GM23338 (cell line): ENCODE data around the gene OR52J3. TPM values are rescaled to one million over a fixed set of nuclear protein-coding genes. Genes with fewer than 3 reads are reported as not detected.

Experiments
- ATAC-seq: fragments of 200-7000 bp; cut with Tn5 transposase; 3 replicates; pipeline ENCODE4 v1.9.1; 2020
- DNase-seq: peaks from one replicate; pipeline ENCODE4 v3.0.0-alpha.2; 2015; ENCODE audit warnings: low spot score
- H2AFZ ChIP-seq: fragments of 200-600 bp; sonication (generic); 2 replicates; pipeline ENCODE4 v1.8.0; 2016; ENCODE audit warnings: antibody characterized with exemption, mild to moderate bottlenecking, moderate library complexity
- H3F3A ChIP-seq: fragments of 200-600 bp; sonication (generic); replicated peaks from 2 replicates; pipeline ENCODE4 v1.8.0; 2017; ENCODE audit warnings: antibody characterized with exemption, mixed run types, low read depth
- H3K27ac ChIP-seq: fragments of 200-600 bp; sonication (generic); 2 replicates; pipeline ENCODE4 v1.6.1; 2016; ENCODE audit warnings: low read depth
- H3K27me3 ChIP-seq: fragments of 200-600 bp; sonication (generic); 2 replicates; pipeline ENCODE4 v1.8.0; 2016; ENCODE audit warnings: mild to moderate bottlenecking, mixed run types, moderate library complexity; ENCODE audit not compliant: insufficient read depth
- H3K36me3 ChIP-seq: fragments of 200-600 bp; sonication (generic); 2 replicates; pipeline ENCODE4 v1.8.0; 2016; ENCODE audit warnings: mild to moderate bottlenecking; ENCODE audit not compliant: insufficient read depth
- H3K4me1 ChIP-seq: fragments of 200-600 bp; sonication (generic); 2 replicates; pipeline ENCODE4 v1.8.0; 2016; ENCODE audit warnings: mild to moderate bottlenecking, moderate library complexity; ENCODE audit not compliant: insufficient read depth
- H3K4me2 ChIP-seq: fragments of 200-600 bp; sonication (generic); 2 replicates; pipeline ENCODE4 v1.7.1; 2017; ENCODE audit warnings: mixed run types
- H3K4me3 ChIP-seq: fragments of 200-600 bp; sonication (generic); 2 replicates; pipeline ENCODE4 v1.6.1; 2016; ENCODE audit warnings: mixed run types
- H3K79me2 ChIP-seq: fragments of 200-600 bp; sonication (generic); replicated peaks from 2 replicates; pipeline ENCODE4 v1.8.0; 2017; ENCODE audit warnings: mild to moderate bottlenecking; ENCODE audit not compliant: insufficient read depth
- H3K9me2 ChIP-seq: fragments of 200-600 bp; sonication (generic); 2 replicates; pipeline ENCODE4 v1.8.0; 2017; ENCODE audit not compliant: insufficient read depth
- H4K20me1 ChIP-seq: fragments of 200-600 bp; sonication (generic); replicated peaks from 2 replicates; pipeline ENCODE4 v1.8.0; 2017; ENCODE audit warnings: mild to moderate bottlenecking; ENCODE audit not compliant: insufficient read depth
- H3K27ac Mint-ChIP-seq: 2 replicates; pipeline ENCODE4 v1.8.0; 2020; ENCODE audit warnings: inconsistent platforms, mild to moderate bottlenecking, moderate library complexity, mixed read lengths
- H3K27me3 Mint-ChIP-seq: 3 replicates; pipeline ENCODE4 v1.8.0; 2022; ENCODE audit warnings: low read depth, mild to moderate bottlenecking, moderate library complexity, mixed read lengths, inconsistent platforms; ENCODE audit not compliant: insufficient read depth, poor library complexity
- H3K36me3 Mint-ChIP-seq: 3 replicates; pipeline ENCODE4 v1.8.0; 2021; ENCODE audit warnings: low read depth, mild to moderate bottlenecking, inconsistent platforms, moderate library complexity, mixed read lengths
- H3K4me1 Mint-ChIP-seq: 3 replicates; pipeline ENCODE4 v1.8.0; 2020; ENCODE audit warnings: mild to moderate bottlenecking, inconsistent platforms, mixed read lengths
- H3K4me3 Mint-ChIP-seq: 3 replicates; pipeline ENCODE4 v1.8.0; 2021; ENCODE audit warnings: moderate library complexity, mild to moderate bottlenecking, inconsistent platforms, mixed read lengths
- H3K9me3 Mint-ChIP-seq: 3 replicates; pipeline ENCODE4 v1.8.0; 2020; ENCODE audit warnings: moderate library complexity, mild to moderate bottlenecking, inconsistent platforms, mixed read lengths
- CREB1 ChIP-seq: fragments of 250-450 bp; sonication (Bioruptor Pico); IDR thresholded peaks from 2 replicates; pipeline ENCODE4 v1.5.0; 2020; ENCODE audit warnings: low read depth, mild to moderate bottlenecking, moderate library complexity
- EZH2 ChIP-seq: fragments of 200-600 bp; sonication (generic); IDR thresholded peaks from one replicate; pipeline ENCODE4 v1.8.0; 2017; ENCODE audit warnings: antibody characterized with exemption, mild to moderate bottlenecking, low read depth; ENCODE audit not compliant: unreplicated experiment
- EZH2phosphoT487 ChIP-seq: fragments of 200-600 bp; sonication (generic); IDR thresholded peaks from one replicate; pipeline ENCODE4 v1.8.1; 2018; ENCODE audit warnings: antibody characterized with exemption; ENCODE audit not compliant: unreplicated experiment
- JUNB ChIP-seq: IDR thresholded peaks from one replicate; pipeline ENCODE4 v1.6.1; 2016; ENCODE audit warnings: antibody characterized with exemption; ENCODE audit not compliant: unreplicated experiment
- NANOG ChIP-seq: IDR thresholded peaks from 2 replicates; pipeline ENCODE4 v1.6.1; 2016; ENCODE audit warnings: antibody characterized with exemption, borderline replicate concordance
- POLR2AphosphoS5 ChIP-seq: IDR thresholded peaks from 2 replicates; pipeline ENCODE4 v1.6.1; 2016; ENCODE audit warnings: antibody characterized with exemption, low read depth
- STAT1 ChIP-seq: IDR thresholded peaks from one replicate; pipeline ENCODE4 v1.6.1; 2016; ENCODE audit warnings: antibody characterized with exemption; ENCODE audit not compliant: unreplicated experiment
- ZNF114 ChIP-seq: fragments of 250-450 bp; sonication (Bioruptor Pico); IDR thresholded peaks from 2 replicates; pipeline ENCODE4 v1.5.0; 2020; ENCODE audit warnings: mild to moderate bottlenecking, moderate library complexity
- ZNF331 ChIP-seq: fragments of 250-450 bp; sonication (Bioruptor Pico); IDR thresholded peaks from 2 replicates; pipeline ENCODE4 v1.5.0; 2020; ENCODE audit warnings: low read depth, mild to moderate bottlenecking, moderate library complexity
- polyA plus RNA-seq: library from polyadenylated mRNA; unstranded; fragments of >200 nt; fragmentation: Nextera tagmentation; extraction: Ambion mirVana; gene quantifications from 2 replicates; pipeline ENCODE4 v1.2.1, GENCODE V29; 2016
- total RNA-seq: library from RNA; depleted of rRNA; stranded (reverse); fragments of >200 nt; shearing (Covaris generic); gene quantifications from 2 replicates; pipeline ENCODE4 v1.2.3, GENCODE V29; 2014
- TF ChIP-seq, protein P1 (sequence below), 2 experiments: fragments of 200-600 bp in 1 of 2; sonication (generic) in 1 of 2; conservative IDR thresholded peaks; 2 replicates each; pipeline versions ENCODE4 v1.5.1 to v1.6.1; 2016 to 2017; ENCODE audit warnings: antibody characterized with exemption in 2 of 2, low read depth in 2 of 2, mild to moderate bottlenecking in 2 of 2, moderate library complexity in 1 of 2
- TF ChIP-seq, protein P2 (sequence below): fragments of 250-450 bp; sonication (Bioruptor Pico); IDR thresholded peaks from 2 replicates; pipeline ENCODE4 v1.5.0; 2020; ENCODE audit warnings: mild to moderate bottlenecking, moderate library complexity
- TF ChIP-seq, protein P3 (sequence below): IDR thresholded peaks from 2 replicates; pipeline ENCODE4 v1.6.1; 2016; ENCODE audit warnings: antibody characterized with exemption

Gene OR52J3
- total and polyA plus RNA-seq, 2 experiments from 2014 or later: not detected

DNA sequence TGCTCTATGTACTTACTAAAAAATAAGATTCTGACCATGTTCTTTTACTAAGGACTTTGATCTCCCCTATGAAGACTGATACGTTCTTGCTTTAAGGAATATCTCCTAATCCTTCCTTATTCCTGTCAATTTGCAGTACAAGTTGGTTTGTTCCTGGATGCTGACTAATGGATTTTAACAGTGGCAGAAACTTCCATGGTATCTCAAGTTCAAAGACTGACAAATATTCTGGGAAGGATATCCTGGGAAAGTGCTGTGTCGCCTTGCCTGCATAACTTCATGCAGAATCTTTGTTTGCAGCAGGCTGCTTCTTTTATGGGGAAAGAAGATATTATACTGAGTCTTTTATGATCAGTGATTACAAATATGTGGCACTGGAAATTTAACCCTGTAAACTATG is 8.4 kb upstream of the OR52J3 start:
- H3K9me3 Mint-ChIP-seq: no peaks in the 10 kb centered on the region

DNA sequence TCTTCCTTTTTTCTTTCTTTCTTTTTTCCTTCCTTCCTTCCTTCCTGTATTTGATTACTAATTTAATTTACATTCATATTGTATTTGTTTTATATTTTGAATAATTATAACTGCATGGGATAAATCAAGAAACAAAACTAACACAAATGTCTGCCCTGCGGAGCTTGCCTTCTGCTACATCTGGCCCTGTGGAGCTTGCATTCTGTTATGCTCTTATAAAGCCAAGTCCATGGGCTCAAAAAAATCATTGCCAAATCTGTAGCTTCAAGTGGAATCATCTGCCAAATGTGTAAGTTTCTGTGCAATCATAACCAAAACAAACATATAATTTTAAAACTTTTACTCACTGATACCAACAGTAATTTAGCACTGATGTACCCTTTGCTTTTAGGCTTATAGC is 8.0 kb upstream of the OR52J3 start:
- no peaks in the 10 kb centered on the region for H3F3A ChIP-seq
- Mint-ChIP-seq H3K4me1 (no peaks in the 10 kb centered on the region), H3K9me3 (no peaks in the 10 kb centered on the region), H3K27me3 (no peaks in the 10 kb centered on the region), H3K4me3 (no peak overlapping the region), H3K27ac (no peak overlapping the region), H3K36me3 (no peaks in the 10 kb centered on the region)
- no peak for ATAC-seq
- no peak for DNase-seq
- H3K9me2 ChIP-seq: no peaks in the 10 kb centered on the region; the same call in 1 of the 2 replicates
- H3K4me2 ChIP-seq: no peak overlapping the region
- no peak overlapping the region for H3K27ac ChIP-seq
- H4K20me1 ChIP-seq: no peaks in the 10 kb centered on the region
- H3K36me3 ChIP-seq: no peaks in the 10 kb centered on the region
- H3K4me1 ChIP-seq: no peaks in the 10 kb centered on the region
- H3K4me3 ChIP-seq: no peak overlapping the region
- peak overlapping the region; percentile 49; the same call in 1 of the 2 replicates for H2AFZ ChIP-seq
- H3K79me2 ChIP-seq: no peaks in the 10 kb centered on the region
- no peaks in the 10 kb centered on the region for H3K27me3 ChIP-seq
- TF ChIP-seq NANOG (no peak), EZH2 (no peak), ZNF331 (CRISPR knock-in tag) (no peak), CREB1 (no peak), POLR2AphosphoS5 (no peak), ZNF114 (CRISPR knock-in tag) (no peak), STAT1 (no peak), JUNB (no peak), EZH2phosphoT487 (no peak)
- TF ChIP-seq, protein P1, sequence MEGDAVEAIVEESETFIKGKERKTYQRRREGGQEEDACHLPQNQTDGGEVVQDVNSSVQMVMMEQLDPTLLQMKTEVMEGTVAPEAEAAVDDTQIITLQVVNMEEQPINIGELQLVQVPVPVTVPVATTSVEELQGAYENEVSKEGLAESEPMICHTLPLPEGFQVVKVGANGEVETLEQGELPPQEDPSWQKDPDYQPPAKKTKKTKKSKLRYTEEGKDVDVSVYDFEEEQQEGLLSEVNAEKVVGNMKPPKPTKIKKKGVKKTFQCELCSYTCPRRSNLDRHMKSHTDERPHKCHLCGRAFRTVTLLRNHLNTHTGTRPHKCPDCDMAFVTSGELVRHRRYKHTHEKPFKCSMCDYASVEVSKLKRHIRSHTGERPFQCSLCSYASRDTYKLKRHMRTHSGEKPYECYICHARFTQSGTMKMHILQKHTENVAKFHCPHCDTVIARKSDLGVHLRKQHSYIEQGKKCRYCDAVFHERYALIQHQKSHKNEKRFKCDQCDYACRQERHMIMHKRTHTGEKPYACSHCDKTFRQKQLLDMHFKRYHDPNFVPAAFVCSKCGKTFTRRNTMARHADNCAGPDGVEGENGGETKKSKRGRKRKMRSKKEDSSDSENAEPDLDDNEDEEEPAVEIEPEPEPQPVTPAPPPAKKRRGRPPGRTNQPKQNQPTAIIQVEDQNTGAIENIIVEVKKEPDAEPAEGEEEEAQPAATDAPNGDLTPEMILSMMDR (conservative IDR thresholded peaks at IDR 0.05; ENCODE audit: low read depth in 2 of 2): no peak
- TF ChIP-seq, protein P2, sequence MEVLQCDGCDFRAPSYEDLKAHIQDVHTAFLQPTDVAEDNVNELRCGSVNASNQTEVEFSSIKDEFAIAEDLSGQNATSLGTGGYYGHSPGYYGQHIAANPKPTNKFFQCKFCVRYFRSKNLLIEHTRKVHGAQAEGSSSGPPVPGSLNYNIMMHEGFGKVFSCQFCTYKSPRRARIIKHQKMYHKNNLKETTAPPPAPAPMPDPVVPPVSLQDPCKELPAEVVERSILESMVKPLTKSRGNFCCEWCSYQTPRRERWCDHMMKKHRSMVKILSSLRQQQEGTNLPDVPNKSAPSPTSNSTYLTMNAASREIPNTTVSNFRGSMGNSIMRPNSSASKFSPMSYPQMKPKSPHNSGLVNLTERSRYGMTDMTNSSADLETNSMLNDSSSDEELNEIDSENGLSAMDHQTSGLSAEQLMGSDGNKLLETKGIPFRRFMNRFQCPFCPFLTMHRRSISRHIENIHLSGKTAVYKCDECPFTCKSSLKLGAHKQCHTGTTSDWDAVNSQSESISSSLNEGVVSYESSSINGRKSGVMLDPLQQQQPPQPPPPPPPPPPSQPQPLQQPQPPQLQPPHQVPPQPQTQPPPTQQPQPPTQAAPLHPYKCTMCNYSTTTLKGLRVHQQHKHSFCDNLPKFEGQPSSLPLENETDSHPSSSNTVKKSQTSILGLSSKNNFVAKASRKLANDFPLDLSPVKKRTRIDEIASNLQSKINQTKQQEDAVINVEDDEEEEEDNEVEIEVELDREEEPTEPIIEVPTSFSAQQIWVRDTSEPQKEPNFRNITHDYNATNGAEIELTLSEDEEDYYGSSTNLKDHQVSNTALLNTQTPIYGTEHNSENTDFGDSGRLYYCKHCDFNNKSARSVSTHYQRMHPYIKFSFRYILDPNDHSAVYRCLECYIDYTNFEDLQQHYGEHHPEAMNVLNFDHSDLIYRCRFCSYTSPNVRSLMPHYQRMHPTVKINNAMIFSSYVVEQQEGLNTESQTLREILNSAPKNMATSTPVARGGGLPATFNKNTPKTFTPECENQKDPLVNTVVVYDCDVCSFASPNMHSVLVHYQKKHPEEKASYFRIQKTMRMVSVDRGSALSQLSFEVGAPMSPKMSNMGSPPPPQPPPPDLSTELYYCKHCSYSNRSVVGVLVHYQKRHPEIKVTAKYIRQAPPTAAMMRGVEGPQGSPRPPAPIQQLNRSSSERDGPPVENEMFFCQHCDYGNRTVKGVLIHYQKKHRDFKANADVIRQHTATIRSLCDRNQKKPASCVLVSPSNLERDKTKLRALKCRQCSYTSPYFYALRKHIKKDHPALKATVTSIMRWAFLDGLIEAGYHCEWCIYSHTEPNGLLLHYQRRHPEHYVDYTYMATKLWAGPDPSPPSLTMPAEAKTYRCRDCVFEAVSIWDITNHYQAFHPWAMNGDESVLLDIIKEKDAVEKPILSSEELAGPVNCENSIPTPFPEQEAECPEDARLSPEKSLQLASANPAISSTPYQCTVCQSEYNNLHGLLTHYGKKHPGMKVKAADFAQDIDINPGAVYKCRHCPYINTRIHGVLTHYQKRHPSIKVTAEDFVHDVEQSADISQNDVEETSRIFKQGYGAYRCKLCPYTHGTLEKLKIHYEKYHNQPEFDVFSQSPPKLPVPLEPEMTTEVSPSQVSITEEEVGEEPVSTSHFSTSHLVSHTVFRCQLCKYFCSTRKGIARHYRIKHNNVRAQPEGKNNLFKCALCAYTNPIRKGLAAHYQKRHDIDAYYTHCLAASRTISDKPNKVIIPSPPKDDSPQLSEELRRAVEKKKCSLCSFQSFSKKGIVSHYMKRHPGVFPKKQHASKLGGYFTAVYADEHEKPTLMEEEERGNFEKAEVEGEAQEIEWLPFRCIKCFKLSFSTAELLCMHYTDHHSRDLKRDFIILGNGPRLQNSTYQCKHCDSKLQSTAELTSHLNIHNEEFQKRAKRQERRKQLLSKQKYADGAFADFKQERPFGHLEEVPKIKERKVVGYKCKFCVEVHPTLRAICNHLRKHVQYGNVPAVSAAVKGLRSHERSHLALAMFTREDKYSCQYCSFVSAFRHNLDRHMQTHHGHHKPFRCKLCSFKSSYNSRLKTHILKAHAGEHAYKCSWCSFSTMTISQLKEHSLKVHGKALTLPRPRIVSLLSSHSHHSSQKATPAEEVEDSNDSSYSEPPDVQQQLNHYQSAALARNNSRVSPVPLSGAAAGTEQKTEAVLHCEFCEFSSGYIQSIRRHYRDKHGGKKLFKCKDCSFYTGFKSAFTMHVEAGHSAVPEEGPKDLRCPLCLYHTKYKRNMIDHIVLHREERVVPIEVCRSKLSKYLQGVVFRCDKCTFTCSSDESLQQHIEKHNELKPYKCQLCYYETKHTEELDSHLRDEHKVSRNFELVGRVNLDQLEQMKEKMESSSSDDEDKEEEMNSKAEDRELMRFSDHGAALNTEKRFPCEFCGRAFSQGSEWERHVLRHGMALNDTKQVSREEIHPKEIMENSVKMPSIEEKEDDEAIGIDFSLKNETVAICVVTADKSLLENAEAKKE (CRISPR knock-in tag): no peak
- TF ChIP-seq, protein P3, sequence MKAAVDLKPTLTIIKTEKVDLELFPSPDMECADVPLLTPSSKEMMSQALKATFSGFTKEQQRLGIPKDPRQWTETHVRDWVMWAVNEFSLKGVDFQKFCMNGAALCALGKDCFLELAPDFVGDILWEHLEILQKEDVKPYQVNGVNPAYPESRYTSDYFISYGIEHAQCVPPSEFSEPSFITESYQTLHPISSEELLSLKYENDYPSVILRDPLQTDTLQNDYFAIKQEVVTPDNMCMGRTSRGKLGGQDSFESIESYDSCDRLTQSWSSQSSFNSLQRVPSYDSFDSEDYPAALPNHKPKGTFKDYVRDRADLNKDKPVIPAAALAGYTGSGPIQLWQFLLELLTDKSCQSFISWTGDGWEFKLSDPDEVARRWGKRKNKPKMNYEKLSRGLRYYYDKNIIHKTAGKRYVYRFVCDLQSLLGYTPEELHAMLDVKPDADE: no peak

More for the DNA sequence above, 8.4 kb upstream of the OR52J3 start:
- TF ChIP-seq EZH2phosphoT487: no peak
- Histone ChIP-seq H3K4me3 (no peak overlapping the region), H3K4me2 (no peak overlapping the region), H3F3A (no peaks in the 10 kb centered on the region), H3K79me2 (no peaks in the 10 kb centered on the region), H3K36me3 (no peaks in the 10 kb centered on the region), H3K9me2 (no peaks in the 10 kb centered on the region; the same call in 1 of the 2 replicates), H3K4me1 (no peaks in the 10 kb centered on the region), H4K20me1 (no peaks in the 10 kb centered on the region), H3K27ac (no peak overlapping the region), H2AFZ (peak overlapping the region; percentile 49; the same call in 1 of the 2 replicates), H3K27me3 (no peaks in the 10 kb centered on the region)
- DNase-seq (no peak), ATAC-seq (no peak)
- Mint-ChIP-seq H3K27me3 (no peaks in the 10 kb centered on the region), H3K36me3 (no peaks in the 10 kb centered on the region), H3K4me1 (no peaks in the 10 kb centered on the region), H3K27ac (no peak overlapping the region), H3K4me3 (no peak overlapping the region)
